CD4-positive, alpha-beta T cell treated with Interleukin-6 at 100 ng/mL for 8 hours (primary cell): ENCODE measurements around the gene TRAIP.
"Not testable (repeated sequence)": the region's sequence is repeated elsewhere in the genome, so short reads cannot be mapped to it uniquely, and the experiment has no call there.

Experiments used
- DNase-seq: peaks from one replicate; pipeline ENCODE4 v3.0.0-alpha.2; 2020; ENCODE audit warnings: mixed read lengths, low spot score

The TRAIP gene

DNA sequence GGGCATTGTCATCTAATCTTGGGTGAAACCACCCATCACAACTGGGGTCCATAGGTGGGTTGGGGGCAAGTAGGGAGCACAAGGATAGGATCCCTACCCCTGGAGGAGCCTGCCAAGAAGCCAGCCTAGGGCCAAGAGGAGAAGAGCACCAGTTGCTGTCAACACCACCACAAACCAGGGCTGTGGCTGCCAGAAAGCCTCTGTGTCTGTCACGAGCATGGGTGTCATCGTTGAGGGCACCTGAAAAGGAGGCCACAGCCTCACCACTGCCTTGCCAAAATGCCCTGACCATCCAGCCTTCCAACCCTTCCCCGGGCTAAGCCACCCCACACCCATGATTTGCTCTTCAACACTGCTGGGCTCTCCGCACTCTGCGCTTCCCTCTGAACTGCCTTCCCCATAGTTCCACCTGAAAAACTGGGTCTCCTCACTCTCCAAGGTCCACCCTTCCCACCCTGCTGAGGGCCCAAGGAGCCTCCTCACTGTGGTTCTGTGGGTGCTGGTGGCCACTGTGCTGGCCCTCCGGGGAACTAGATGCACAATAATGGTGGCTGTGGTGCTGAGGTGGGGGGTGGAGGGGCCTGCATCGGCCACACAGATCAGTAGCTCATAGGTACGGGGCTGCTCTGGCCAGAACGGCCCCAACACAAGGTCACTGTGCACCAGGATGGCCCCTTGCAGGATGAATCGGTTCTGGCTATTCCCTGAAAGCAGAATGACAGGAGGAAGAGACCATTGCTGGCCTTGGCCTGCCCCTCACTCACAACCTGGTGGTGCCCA lies 63.8 kb downstream of the TRAIP start:
- DNase-seq = no peak

DNA sequence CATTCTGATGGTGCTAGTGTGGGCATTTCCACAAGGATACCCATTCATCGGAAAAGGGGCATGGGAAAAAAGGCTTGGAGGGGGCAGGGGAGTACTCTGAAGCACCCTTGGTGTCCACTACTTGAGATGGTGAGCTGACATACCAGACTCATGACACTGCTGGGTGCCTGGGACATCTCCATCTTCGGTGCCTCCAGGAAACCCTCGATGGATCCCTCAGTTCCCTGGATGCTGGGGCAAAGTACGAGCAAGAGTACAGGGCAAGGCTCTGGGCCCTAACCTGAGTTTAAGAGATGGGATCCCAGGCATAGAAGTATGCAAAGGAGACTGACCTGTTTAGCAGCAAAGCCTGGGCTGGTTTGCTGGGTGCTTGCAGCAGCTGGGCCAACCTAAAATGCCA lies 64.8 kb downstream of the TRAIP start:
- DNase-seq = no peak

GRCh38 chr3:49790626-49791411 lies 65.5 kb downstream of the TRAIP start:
- no peak for DNase-seq

- DNase-seq = no peak
Measured at GRCh38 chr3:49788056-49788455, 68.3 kb downstream of the TRAIP start.

- DNase-seq = no peak
Measured at GRCh38 chr3:49787536-49787935, 68.8 kb downstream of the TRAIP start.

GRCh38 chr3:49787182-49787464 lies 69.2 kb downstream of the TRAIP start:
- DNase-seq = no peak

GRCh38 chr3:49786357-49787181 lies 69.8 kb downstream of the TRAIP start, which contains the start of gene IP6K1:
Gene IP6K1 (minus strand): TSS chr3:49786542. CDS start chr3:49748040, 38,502 bp downstream.
- DNase-seq = peak; percentile 100

DNA sequence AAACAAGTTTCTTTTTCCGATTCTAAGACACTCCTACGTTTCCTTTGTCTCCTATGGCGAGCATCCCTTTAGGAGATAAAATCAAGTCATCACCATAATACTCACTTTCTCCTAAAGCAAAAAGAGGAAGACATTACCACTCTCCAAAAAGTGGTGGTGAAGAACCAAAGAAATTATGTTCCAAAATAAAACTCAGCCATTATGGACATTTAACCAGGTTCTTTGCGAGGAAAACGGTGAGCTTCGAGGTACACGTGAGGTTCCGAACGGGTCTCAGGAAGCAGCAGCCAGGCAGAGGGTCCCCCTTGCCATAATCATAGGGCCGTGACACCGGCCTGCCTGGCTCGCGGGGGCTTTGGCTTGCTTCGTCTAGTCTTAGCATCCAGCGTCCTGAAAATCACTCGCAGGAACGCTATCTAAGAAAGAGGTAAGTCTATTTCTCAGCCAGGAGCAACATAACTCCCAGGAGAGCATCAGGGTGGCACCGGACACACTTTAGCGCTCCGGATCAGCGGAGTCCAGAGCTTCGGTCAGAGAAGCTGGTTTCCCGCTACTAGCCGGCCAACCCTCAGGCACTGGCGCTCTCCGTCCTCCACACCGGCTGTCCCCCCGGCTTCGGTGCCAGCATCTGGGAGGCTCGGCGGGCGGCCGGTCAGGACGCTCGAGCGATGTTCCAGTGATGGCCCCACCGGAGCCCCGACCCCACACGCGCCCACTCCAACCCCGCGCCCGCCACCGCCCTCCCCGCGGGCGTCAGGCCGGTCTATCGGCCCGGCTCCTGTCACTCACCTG lies 70.6 kb downstream of the TRAIP start:
- DNase-seq = no peak

DNA sequence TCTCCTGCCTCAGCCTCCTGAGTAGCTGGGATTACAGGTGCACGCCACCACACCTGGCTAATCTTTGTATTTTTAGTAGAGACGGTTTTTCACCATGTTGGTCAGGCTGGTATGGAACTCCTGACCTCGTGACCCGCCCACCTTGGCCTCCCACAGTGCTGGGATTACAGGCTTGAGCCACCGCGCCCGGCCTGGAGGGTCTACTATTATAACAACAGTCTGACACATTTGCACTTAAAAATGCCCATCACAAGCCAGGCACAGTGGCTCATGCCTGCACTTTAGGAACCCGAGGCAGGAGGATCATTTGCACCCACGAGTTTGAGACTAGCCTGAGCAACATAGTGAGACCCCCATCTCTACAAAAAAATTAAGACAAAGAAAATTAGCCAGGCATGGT lies 74.1 kb downstream of the TRAIP start:
- DNase-seq = not testable (repeated sequence)

DNA sequence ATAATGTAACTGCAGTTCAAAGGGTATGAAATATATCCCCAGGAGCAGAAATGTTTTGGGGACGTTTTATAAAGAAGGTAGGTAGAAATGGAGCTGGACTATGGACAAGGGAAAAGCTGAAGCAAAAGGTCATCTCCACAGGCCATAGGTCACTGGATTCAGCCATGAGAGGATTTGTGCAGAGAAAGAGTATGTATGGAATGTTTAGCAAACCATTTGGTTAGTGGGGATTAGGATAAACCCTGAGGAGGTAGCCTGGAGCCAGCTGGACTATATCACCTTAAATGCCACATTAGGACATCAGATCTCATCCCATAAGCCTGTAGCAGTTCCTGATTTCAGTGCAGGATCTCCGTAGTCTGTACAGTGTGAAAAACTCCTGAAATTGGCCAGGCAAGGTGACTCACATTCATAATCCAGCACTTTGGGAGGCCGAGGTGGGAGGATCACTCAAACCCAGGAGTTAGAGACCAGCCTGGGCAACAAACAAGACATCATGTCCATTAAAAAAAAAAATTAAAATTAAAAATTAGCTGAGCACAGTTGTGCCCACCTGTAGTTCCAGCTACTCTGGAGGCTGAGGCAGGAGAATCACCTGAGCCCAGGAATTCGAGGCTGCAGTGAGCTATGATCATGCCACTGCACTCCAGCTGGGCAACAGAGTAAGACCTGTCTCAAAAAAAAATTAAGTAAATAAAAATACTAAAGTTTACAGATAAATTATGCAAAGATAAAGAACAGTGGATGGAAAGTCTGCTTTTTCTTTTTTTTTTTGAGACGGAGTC lies 74.8 kb downstream of the TRAIP start:
- no peak for DNase-seq

- DNase-seq = not testable (repeated sequence)
Measured at GRCh38 chr3:49780975-49781365, 75.4 kb downstream of the TRAIP start.

DNA sequence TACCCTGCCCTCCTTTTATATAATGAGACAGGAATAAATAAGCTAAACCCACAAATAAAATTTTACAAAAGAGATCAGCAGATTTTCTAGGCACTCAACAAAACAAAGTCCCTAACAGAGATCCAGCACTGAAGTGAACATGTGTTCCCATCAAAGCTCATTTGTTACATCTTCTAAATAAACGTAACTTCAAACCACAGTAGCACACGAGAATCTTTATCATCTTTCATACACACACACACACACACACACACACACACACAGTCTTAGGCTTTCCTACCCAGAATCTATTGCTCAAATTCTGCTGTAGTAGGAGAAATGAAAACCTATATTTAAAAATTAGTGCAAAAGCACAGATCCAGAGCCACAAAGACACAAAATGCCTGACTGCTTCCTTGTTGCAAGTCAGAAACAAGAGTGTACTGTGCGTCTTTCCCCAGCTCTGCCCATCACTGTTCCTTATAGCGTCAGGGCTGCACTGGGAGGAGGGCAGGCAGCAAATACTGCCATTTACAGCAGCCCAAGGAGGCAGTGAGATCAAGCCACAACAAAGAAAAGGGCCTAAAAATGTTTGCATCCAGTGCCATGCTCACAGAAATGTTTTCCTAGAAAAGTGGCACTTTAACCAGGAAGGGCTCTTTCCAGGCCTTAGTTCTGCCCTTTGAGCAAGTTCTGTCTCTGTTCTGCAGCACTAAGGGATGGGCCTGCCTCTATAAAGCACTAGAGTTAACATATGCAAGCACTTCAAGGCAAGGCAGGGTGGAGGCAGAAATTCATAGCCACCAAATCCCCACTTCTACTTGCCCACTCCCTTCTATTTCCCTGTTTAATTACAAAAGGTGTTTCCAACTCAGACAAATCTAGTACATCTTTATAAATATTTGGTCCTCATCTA lies 76.0 kb downstream of the TRAIP start:
- DNase-seq = no peak

GRCh38 chr3:49779358-49780079 lies 76.8 kb downstream of the TRAIP start:
- DNase-seq = no peak
